HG03521 (cell line): ENCODE results near the gene ELF1.
"Not testable (repeated sequence)": the region's sequence is repeated elsewhere in the genome, so short reads cannot be mapped to it uniquely, and the experiment has no call there.

Source experiments
- ATAC-seq: cut with Tn5 transposase; IDR thresholded peaks from one replicate; pipeline ENCODE4 v1.9.1; 2021; ENCODE audit warnings: mild to moderate bottlenecking, moderate library complexity; ENCODE audit not compliant: unreplicated experiment

ELF1 gene

GRCh38 chr13:40960716-40961115 lies 58.4 kb downstream of the ELF1 start:
- ATAC-seq = no peak

- ATAC-seq = no peak
Measured at GRCh38 chr13:40958655-40959054, 60.5 kb downstream of the ELF1 start.

GRCh38 chr13:40946485-40946884 lies 72.6 kb downstream of the ELF1 start:
- no peak for ATAC-seq

GRCh38 chr13:40943073-40943472 lies 76.0 kb downstream of the ELF1 start:
- ATAC-seq = no peak

GRCh38 chr13:40941581-40941980 lies 77.5 kb downstream of the ELF1 start:
- no peak for ATAC-seq

- no peak for ATAC-seq
Measured at GRCh38 chr13:40940841-40941240, 78.3 kb downstream of the ELF1 start.

GRCh38 chr13:40933508-40934204 lies 85.5 kb downstream of the ELF1 start:
- no peak for ATAC-seq

DNA sequence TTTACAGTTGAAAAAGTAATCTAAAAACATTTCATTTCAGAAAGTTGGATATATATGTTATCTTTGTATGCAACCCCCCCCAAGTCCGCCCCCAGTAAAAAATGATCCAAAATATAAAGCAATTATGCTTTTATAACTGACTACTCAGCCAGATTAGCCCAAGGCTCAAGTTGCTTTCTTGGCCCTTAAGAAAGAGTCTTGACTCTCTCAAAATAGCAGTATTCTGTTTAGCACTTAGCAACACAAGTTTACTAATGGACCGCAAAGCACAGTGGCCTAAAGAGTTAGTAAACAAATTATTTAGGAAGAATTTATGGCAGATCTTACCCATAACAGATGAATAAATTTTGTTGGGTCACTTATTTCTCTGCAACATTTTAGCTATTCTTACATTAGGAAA lies 86.9 kb downstream of the ELF1 start:
- no peak for ATAC-seq

- no peak for ATAC-seq
Measured at GRCh38 chr13:40931719-40932118, 87.4 kb downstream of the ELF1 start.

DNA sequence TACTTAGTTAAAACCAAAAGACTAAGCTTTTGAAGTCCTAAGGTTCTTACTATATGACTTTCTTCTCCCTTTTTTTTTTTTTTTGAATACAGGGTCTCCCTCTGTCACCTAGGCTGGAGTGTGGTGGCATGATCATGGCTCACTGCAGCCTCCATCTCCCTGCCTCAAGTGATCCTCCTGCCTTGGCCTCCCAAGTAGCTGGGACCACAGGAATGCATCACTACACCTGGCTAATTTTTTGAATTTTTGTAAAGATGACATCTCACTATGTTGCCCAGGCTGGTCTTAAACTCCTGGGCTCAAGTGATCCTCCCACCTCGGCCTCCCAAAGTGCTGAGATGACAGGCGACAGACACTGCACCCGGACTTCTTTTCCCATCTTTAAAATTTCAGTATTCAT lies 89.2 kb downstream of the ELF1 start:
- ATAC-seq = not testable (repeated sequence)

DNA sequence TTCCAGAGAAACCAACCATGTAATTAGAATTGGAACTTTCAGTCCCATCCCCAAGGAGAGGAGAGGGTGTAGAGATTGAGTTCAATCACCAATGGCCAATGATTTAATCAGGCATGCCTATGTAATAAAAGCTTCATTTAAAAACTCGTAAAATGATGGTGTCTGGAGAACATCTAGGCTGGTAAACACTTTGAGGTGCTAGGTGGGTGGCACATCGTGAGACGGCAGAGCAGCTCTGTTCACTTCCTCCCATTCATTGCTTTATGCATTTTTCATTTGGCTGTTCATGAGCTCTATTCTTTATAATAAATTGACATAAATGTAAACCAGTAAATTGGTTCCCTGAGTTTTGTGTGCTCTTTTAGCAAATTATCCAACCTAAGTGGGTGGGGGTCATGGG lies 90.1 kb downstream of the ELF1 start:
- ATAC-seq = no peak

DNA sequence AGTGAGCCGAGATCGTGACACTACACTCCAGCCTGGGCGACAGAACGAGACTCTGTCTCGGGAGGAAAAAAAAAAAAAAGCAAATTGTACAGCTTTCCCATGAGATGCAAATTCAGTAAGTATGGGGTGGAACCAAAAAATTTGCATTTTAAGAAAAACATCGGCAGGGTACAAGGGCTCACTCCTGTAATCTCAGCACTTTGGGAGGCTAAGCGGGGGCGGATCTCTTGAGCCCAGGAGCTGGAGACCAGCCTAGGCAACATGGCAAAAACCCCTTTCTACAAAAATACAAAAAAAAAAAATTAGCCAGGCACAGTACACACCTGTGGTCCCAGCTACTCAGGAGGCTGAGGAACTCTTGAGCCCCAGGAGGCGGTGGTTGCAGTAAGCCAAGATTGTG lies 91.2 kb downstream of the ELF1 start:
- no peak for ATAC-seq

DNA sequence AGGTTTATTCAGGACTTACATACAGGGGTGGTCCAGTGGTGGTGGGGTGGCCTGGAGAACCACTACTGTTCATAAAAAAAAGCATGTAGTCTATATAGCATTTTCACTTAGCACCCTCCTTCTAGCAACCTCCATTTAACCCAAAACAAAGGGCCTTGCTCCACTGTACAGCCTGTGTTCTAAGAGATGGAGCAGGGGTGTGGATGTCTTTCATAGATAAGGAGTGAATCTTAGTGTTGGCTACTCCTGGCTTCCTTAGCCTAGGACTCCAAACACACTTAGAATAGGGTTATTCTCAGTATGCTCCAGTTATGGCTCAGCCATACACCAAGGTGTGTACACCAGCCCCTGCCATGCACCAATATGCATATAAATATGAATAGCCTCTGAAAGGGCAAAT lies 95.2 kb downstream of the ELF1 start:
- ATAC-seq = no peak

DNA sequence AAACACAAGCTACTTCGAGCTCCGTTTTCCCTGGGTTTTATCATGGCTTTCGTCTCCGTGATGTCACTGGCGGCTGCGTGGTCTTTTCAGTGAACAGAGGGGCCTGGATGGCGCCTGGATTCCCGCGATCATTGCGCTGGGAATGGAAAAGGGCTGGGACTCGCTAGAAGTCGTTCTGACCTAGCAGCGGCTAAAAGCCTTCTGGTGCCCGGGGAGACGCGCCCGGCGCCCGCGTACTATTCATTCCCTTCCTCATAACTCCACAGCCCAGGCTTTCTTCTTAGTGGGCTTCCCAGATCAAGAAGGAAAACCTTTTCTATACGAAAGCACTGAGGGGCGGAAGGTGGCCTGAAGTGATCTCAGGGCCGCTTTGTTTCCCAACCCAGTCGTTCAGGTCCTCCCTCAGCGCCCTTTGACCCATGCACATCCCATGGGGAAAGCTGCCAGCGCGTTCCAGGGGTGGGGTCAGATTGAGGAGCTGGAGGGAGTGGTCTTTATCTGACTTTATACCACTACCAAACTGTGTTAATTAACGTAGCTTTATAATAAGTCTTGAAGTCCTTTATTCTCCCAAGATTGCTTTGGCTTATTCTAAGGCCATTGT lies 96.6 kb downstream of the ELF1 start:
- ATAC-seq = no peak

GRCh38 chr13:40920826-40921225 lies 98.3 kb downstream of the ELF1 start:
- no peak for ATAC-seq

- ATAC-seq = not testable (repeated sequence)
Measured at GRCh38 chr13:40919901-40920300, 99.2 kb downstream of the ELF1 start.

DNA sequence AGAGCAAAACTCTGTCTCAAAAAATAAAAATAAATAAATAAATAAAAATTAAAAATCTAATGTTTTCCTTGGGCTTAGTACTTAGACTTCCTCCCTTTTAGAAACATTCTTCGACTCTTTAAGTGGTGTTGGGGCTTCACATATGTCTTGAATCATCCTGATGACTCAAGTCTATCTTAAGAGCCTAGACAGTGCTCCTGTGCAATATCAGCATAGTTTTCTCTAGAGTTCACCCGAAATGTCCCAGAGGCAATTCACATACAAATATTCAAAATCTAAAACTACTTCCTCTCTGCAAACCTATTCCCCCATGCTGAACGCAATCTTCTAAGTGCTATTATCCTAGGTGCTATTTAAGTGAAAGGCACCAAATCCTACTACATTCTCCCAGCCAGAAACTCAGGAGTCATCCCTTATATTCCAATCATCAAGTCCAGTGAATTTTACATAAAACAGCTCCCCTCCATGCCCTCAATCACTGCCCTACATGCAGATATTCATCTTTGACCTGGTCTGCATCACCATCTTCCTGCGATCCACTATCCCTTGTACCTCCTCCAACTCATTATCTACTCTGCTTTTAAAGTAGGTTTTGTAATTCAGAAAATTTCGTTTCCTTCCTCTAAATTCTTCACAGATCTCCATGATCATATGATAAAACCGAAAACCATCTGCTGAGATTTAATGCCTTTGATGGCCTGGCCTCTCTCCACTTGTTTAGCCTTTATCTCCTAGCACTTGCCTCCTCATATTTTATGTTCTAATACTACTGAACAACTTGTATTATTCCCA lies 102.7 kb downstream of the ELF1 start:
- no peak for ATAC-seq

GRCh38 chr13:40914863-40915262 lies 104.3 kb downstream of the ELF1 start:
- ATAC-seq = not testable (repeated sequence)

GRCh38 chr13:40911341-40911740 lies 107.8 kb downstream of the ELF1 start:
- no peak for ATAC-seq

DNA sequence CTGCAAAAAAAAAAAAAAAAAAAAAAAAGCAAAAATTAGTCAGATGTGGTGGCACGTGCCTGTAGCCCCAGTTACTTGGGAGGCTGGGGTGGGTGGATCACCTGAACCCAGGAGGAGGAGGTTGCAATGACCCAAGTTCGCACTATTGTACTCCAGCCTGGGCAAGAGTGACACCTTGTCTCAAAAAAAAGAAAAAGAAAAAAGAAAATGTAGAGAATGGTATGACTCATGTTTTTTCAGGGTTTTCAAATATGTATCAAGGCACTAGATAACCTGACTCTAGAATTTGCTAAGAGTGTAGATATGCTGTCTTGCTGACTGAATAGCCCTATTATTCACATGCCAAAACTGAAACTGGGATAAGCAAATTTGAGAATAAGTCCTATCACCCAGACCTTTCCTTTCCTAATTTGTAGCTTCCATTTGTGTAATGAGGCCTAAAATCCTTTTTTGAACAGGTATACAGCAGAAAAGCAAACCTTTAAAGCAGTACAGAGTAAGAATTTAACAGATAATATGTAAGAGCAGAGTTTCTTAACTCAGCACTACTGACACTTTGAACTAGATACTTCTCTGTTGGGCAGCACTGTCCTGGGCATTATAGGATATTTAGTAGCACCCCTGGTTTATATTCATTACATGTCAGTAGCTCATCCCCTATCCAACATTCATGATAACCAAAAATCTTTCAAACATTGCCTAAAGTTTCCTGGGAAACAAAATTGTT lies 108.6 kb downstream of the ELF1 start:
- ATAC-seq = no peak

- ATAC-seq = not testable (repeated sequence)
Measured at GRCh38 chr13:40909541-40910200, 109.4 kb downstream of the ELF1 start.
